Hematopoietic multipotent progenitor cell treated with erythropoietin and hydrocortisone succinate and interleukin-3 and kit ligand, for 15 days (in vitro differentiated cells): ENCODE data around the gene NHS.

Experiments
- DNase-seq: peaks from one replicate; pipeline ENCODE4 v3.0.0-alpha.2; 2015; ENCODE audit warnings: low spot score

Gene NHS

DNA sequence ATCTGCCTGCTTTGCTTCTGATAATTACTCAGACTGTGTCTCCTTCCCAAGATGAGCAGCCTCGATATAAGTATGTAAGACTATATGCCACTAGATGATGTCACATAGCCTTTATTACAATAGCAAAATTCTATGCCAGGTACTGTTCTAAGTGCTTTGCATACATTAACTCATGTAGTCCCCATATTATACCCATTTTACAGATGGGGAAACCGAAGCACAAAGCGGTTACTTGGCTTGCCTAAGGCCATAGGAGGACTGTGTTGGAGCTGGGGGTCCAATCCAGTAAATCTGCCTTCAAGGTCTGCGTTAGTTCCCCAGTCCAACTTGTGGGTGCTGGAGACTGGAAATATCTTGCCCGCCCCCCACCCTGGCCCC lies 361.5 kb downstream of the NHS start:
- DNase-seq = no peak

DNA sequence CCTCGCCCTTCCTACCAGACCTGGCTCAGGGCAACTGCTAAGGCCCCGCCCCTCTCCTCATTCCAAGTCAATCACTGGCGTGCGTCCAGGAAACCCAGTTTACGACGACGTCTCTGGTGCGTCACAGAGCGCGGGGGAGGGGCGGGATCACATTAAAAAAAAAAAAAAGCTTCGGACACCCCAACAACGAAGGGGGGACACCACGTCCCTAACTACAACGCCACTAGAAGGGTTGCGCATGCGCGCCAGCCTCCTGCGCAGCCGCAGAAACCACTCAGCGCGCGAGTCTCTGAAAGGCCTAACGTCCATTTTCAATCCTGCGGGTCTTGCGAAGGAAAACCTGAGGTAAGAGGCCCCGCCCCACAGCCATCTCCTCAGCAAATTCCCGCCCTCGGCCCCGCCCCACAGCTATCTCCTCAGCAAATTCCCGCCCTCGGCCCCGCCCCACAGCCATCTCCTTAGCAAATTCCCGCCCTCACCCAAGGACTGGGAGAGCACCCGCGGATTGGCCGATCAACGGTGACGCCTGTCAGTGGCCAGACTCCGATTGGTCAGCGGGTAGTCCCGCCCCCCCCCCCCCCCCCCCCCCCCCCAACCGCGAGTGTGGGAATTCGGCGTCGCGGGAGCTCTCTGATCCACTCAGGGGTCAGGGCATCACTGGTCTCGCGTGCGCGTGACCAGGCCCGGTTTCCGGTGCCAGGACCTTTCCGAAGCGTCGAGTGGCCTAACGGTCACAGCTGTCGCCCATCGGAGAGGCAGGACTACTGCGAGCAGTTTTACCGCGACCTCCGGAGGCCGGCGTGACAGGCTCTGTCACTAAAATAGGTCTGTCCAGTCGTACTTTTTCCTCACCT lies 362.1 kb downstream of the NHS start, which contains the start of gene SCML1:
SCML1 (plus strand) TSS at position 638 of the 854 bp plus-strand sequence. CDS start 6,694 bp downstream, outside the sequence.
- peak; percentile 83 for DNase-seq

DNA sequence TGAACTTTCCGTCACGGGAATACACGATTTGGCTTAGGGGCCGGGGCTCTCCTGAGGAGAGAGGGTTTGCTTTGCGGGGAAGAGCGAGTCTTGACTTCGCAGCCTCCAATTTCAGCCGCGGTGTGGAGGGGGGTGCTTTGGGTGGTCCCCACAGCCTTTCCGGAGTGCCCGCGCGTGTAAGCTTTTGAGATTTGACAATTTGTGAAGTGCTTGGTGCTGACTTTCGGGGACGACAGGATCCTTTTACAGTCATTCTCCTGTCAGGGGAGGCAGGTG lies 362.6 kb downstream of the NHS start:
- DNase-seq = no peak

DNA sequence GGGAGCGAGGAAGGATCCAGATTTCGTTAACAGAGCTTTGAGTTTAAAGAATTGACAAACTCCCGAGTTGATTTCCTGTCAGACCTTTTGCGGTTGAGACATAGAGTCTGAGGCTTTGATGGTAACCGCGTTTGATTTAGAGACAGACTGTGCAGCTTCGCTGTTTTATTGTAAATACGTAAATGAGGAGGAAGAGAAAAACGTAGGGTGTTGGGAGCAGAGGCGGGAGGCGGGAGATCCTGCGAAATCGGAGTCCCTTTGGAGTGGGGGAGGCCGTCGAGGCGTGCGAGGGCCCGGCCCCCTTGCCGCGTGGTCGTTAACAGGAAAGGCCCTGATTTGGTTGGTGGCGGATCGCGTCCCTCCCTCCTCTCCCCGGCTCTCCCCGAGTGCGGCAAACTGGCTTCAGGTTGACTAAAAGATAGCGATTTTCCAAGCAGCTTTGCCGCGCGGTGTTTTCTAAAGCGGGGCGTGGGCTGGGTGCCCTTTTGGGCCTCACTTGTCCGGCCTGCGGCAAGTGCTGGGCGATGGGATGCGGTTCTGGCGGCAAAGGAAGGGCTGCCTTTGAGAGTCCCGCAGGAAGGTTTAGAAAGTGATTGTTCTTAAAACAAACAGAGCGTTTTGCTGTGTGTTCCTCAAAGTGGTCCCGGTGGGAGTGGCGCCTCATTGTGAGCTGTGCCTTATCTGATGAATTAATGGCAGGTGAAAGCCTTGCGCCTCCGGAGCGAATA lies 363.1 kb downstream of the NHS start:
- DNase-seq = no peak

DNA sequence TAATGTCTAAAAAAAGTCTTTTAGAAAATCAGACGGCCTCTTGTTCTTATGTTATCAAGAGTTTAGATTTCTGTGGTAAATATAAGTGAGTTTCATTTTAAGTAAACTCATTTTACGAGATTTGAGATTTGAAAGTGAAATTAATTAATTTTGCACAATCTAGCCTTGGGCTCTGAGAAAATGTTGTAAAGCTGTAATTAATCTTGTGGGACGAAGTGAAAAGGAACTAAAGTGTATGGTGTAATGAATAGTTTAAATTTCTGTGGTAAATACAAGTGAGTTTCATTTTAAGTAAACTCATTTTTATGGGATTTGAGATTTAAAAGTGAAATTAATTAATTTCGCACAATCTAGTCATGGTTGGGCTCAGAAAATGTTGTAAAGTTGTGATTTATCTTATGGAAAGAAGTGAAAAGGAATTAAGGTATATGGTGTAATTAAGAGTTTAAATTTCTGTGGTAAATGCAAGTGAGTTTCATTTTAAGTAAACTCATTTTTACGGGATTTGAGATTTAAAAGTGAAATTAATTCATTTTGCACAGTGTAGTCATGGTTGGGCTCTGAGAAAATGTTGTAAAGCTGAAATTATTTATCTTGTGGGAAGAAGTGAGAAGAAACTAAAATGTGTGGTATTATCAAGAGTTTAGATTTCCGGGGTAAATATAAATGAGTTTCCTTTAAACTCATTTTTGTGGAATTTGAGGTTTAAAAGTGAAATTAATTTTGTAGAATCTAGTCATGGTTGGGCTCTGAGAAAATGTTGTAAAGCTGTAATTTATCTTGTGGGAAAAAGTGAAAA lies 363.9 kb downstream of the NHS start:
- no peak for DNase-seq

DNA sequence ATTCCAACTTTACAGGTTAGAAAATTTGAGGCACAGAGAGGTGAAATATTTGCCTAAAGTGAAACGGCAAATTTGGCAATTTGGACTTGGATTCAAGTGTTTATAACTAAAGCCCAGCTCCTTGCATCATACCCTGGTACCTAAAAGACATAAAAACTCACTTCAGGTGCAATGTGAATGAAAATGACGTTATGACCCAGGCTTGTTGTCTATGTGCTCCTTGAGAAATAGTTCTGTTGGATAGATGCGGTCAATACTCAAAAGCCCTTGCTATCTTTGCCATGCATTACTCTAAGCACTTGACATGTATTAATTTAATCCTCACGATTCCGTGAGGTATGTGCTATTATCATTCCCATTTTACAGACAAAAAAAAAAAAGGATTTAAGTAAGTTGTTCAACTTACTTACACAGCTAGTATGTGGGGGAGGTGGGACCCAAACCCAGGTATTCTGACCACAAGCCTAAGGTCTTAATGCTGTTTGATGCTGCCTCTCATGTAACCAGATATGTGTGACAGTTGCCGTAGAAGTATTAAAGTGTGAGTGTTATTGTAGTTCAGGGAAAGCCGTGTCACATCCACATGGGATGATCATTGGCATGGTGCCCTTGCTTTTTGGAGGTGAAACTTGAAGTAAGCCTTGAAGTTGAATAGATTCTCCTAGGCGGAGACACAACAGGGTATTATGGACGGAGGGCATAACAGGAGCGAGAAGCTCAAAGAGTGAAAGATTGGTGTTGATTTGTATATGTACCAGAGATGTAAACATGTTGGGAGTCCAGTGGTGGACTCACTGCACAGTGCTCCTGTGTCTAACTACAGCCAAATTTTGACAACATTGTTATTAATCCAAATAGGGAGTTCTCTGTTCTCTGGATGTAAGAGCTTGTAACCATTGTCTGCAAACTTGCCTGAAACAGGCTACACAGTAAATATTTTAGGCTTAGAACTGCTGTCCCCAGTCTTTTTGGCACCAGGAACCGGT lies 365.4 kb downstream of the NHS start:
- no peak for DNase-seq

DNA sequence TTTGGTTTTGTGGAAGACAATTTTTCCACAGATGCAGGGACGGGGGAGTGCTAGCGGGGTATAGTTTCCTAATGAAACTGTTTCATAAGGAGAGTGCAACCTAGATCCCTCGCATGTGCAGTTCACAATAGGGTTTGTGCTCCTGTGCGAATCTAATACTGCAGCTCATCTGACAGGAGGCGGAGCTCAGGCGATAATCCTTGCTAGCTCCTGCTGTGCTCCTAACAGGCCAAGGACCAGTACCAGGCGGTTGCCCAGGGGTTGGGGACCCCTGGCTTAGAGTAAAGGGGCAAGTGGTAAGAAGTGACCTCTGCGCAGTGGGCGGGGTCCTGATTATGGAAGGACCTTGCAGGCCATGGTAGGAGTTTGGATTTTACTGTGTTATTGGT lies 366.1 kb downstream of the NHS start:
- no peak for DNase-seq

DNA sequence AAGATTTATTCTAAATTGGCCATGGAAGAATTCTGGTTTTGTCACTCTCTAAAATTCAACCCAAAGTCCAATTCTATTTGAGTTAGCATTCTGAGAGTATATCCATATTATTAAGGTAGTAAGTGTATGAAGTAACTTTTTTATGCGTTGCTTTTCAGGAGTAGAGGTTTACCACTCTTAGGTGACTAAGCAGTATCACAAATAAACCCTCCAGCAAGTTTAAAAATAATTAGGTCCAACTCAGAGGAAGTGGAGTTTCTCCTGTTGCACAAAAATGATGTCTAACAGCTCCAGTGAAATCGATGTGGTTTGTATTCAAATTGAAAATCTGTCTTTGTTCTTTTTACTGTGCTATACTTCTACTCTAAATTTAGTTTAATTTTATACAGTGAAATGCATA lies 368.9 kb downstream of the NHS start:
- DNase-seq = no peak

DNA sequence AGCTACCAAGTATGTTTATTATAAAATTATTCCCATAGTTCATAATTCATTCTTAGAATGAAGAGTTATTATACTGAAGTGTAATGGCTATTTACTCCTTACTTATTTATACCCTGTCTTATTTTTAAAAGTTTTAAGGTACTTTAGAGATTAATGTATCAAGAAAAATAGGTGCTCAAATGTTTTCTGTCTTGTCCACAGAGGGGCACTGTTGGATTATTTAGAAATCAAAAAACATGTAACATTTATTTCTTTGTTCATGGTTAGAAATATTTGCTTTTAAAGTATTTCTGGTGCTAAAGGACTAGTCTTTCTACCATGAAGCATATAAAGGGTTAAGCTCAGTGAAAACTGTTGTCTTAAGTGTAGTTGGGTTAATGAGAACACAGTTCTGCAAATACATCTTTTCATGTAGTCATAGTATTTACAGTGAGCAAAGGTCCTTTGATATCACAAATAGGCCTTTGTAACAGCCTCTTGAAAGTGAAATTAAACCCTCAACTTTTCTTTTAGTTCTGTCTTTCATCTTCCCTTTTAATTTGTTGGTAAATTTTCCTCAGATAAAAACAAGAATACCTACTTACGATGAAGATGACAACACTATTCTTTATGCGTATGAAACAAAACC lies 370.0 kb downstream of the NHS start:
- no peak for DNase-seq

DNA sequence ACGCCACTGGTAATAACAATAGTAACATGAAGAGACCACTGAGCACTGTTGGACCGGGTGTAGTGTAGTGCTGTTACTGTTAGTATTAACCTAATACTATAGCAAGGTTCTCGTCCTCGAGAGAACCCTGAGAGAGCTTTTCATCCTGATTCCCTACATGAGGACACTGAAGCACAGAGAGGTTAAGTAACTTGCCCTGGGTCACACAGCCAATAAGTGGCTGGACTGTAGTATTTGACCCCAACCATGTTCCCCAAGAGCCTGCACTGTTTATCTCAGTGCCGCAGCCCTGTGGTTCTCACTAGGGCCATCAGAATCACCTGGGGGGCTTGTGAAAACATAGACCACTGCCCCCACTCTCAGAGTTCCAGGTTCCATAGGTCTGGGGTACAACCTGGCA lies 372.7 kb downstream of the NHS start:
- DNase-seq = no peak

DNA sequence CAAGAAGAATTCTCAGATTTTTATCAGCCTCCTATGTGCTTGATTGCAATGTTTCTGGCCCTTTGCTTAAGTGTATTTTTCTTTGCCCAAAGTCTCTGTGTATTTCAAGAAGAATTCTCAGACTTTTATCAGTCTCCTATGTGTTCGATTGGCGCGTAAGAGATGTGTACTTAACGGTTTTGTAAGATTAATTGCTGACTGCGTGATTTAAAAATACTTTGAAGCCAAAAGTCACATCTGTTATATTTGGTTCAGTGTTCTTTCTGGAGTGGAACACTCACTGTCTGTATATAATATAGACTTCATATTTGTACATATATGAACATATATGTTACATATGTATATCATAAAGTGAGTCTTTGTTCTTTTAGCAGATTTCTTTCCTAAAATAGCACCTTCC lies 373.7 kb downstream of the NHS start:
- DNase-seq = no peak

DNA sequence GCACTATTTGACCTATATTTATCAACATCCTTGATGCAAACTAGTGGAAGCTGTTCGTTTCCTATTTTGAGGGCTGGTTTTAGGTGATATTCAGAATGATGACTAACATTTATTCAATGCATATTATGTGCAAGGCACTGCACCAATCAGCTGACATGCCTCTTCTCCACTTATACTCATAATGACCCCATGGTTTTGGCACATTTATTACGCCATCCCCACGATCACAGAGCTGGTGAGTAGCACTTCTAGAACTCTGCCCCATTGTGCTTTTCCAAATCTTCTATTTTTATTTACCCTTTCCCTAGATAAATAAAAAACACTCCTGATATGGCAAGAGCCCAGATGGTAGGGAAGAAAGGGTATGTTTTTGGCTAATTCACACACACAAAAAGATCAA lies 375.4 kb downstream of the NHS start:
- no peak for DNase-seq

DNA sequence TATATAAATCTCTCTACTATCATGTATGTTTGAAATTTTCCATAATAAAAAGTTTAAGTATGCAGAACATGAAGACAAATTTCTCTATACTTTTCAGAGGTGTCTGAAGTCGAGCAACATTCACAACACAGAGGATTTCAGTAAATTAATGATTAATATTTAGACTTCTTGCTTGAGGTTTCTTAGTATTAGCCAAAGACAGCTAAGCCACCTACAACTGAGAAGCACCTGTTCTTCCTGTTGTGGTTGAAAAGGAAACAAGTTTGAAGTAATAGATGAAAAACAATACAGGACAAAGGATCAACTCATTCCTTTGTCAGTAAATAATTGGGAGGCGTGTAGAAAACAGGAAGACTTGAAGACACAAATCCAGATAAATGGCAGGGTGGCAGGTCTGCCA lies 383.4 kb downstream of the NHS start:
- no peak for DNase-seq

DNA sequence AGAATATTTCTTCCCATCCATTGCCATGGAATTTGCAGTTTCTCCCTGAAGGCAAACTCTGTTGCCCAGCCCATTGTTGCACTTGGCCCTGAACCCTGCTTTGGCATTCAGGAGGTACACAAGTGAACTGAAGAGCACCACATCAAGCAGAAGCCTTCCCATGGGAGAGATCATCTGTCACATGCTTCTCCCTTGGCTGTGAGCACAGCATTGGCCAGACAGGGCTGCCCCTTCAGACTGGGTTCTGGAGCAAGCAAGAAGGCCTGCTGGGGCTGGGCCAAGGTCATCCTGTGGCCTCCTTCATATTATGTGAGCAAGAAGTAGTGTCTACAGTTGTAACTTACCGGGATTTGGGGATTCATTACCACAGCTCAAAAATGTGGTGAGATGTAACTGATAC lies 385.0 kb downstream of the NHS start:
- DNase-seq = no peak

DNA sequence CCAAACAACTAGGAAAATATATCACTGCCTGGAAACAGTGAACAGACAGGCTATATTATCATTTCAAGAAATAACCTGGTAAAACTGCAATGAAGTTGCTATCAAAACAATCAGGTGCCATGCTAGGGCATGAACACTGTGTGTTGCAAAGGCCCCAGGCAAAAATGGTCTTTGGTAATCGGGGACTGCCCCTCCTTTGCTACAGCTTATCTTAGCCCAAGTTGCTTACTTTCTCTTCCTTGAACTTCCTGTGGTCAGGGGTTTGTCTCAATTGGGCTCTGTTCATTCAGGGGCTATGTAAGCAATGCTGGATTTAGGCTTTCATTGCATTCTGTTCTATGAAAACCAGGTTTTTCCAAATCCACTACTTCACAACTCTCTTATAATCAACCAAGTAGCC lies 392.7 kb downstream of the NHS start:
- no peak for DNase-seq

DNA sequence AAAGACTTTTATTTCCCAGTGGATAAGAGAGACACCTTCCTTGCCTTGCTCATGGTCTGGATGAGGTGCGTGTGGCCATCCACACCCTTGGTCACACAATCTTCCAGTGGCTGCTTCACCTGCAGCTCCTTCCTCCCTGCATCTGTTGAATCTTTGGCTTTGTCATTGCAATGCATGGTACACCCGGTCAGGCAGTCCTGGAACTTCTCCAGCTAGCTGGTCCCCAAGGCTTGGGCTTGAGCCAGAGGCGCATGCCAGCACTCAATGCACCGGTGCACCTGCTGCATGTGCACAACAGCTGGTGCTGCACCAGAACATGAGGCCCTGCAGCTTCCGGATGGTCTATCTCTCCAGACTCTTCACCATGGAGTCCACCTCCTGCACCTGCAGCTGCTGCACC lies 394.0 kb downstream of the NHS start:
- DNase-seq = no peak

DNA sequence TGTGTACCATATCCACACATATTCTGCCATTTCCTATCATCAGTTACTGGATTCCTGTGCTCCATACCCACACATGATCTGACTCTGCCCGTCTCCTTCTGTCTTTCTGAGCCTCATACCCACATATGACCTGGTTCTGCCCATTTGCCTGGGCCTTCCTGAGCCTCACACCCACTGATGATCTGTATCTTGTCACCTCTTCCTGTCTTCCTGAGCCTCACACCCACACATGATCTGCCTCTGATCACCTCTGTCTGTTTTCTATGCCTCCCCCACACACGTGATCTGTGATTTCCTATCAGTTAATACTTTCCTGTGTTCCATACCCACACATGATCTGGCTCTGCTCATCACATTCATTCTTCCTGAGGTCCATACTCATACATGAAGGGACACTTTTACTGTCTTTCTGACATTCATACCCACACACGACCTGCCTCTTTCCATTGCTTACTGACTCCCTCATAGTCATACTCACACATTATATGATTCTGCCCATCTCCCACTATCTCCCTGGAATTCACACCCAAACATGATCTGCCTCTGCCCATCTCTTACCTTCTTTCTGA lies 394.8 kb downstream of the NHS start:
- no peak for DNase-seq

DNA sequence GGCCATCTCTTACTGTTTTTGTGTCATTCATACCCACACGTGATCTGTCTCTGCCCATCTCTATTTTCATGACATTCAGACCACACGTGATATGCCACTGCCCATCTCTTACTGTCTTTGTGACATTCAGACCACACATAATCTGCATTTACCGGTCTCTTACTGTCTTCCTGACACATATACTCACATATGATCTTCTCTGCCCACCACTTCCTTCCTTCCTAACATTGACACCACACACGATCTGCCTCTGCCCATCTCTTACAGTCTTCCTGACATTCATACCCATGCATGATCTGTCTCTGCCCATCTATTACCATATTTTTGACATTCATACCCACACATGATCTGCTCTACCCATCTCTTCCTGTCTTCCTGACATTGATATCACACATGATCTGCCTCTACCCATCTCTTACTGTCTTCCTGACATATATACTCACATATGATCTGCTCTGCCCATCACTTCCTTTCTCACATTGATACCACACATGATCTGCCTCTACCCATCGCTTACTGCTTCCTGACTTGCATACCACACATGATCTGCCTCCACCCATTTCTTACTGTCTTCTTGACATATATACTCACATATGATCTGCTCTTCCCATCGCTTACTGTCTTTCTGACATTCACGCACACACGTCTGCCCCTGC lies 398.3 kb downstream of the NHS start:
- no peak for DNase-seq

DNA sequence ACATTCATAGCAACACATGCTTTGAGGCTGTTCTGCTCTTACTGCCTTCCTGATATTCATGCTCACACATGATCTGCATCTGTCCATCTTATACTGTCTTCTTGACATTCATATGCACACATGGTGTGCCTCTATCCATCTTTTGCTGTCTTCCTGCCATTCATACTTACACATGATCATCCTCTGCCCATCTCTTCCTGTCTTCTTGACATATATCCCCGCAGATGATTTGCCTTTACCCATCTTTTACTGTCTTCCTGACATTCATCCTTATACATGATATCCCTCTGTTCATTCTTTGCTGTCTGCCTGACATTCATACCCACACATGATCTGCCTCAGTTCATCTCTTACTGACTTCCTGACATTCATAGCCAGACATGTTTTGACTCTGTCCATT lies 399.1 kb downstream of the NHS start:
- no peak for DNase-seq

DNA sequence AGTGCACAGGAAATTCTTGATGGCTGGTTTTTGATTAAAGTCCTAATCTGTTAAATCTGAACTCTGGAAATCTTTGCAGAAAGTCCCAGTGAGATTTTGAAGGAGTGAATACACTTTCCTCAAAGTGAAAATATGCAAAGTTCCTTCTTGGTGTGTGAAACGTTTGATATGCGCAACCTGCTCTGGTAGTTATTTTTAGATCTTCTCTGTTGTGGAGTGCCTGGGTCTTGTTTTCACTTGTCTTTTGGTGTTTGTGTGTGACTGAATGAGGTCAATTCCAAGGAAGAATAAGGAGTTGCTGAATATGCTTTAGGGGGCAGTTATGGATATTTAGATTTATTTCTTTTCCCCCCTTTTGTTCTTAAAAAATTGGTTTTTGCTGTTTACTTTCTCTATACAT lies 404.0 kb downstream of the NHS start:
- DNase-seq = no peak
